ENCODE data around the gene ABR.

GRCh38 chr17:1053661-1054360 lies 126.0 kb downstream of the ABR start:
- TF ChIP-seq POLR2AphosphoS5 (IDR thresholded peaks at IDR 0.05) (no peak), POLR2A (IDR thresholded peaks at IDR 0.05) (no peak)

Measured in transverse colon (tissue), 3 donors.